Measurements from ENCODE around the gene CD55.

Gene CD55

GRCh38 chr1:207331354-207332313 is 10.2 kb downstream of the CD55 start:
- DNase-seq = no peak

- no peak for DNase-seq
Observed at GRCh38 chr1:207333009-207333600, 11.6 kb downstream of the CD55 start.

GRCh38 chr1:207333620-207334019 is 12.1 kb downstream of the CD55 start:
- no peak for DNase-seq

- DNase-seq = no peak
Observed at GRCh38 chr1:207334337-207334736, 12.9 kb downstream of the CD55 start.

GRCh38 chr1:207335138-207335537 is 13.7 kb downstream of the CD55 start:
- DNase-seq = no peak

- DNase-seq = no peak
Observed at GRCh38 chr1:207335695-207336363, 14.4 kb downstream of the CD55 start.

- DNase-seq = no peak
Observed at GRCh38 chr1:207336559-207337467, 15.3 kb downstream of the CD55 start.

- no peak for DNase-seq
Observed at GRCh38 chr1:207342332-207342731, 20.9 kb downstream of the CD55 start.

- DNase-seq = no peak
Observed at GRCh38 chr1:207343675-207344074, 22.2 kb downstream of the CD55 start.

- DNase-seq = no peak
Observed at GRCh38 chr1:207344221-207344620, 22.7 kb downstream of the CD55 start.

- DNase-seq = no peak
Observed at GRCh38 chr1:207345644-207346477, 24.4 kb downstream of the CD55 start.

GRCh38 chr1:207346513-207346912 is 25.0 kb downstream of the CD55 start:
- no peak for DNase-seq

- no peak for DNase-seq
Observed at GRCh38 chr1:207349979-207350378, 28.5 kb downstream of the CD55 start.

- no peak for DNase-seq
Observed at GRCh38 chr1:207352554-207352953, 31.1 kb downstream of the CD55 start.

- DNase-seq = no peak
Observed at GRCh38 chr1:207355060-207355459, 33.6 kb downstream of the CD55 start.

- no peak for DNase-seq
Observed at GRCh38 chr1:207355513-207356295, 34.2 kb downstream of the CD55 start.

- no peak for DNase-seq
Observed at GRCh38 chr1:207361029-207361428, 39.6 kb downstream of the CD55 start.

GRCh38 chr1:207361889-207362288 is 40.4 kb downstream of the CD55 start:
- DNase-seq = no peak

- DNase-seq = no peak
Observed at GRCh38 chr1:207362962-207363860, 41.7 kb downstream of the CD55 start.

- no peak for DNase-seq
Observed at GRCh38 chr1:207363871-207364270, 42.4 kb downstream of the CD55 start.

All from left hindlimb (tissue), 1 donor.